ENCODE results near the gene POU6F2.

DNA sequence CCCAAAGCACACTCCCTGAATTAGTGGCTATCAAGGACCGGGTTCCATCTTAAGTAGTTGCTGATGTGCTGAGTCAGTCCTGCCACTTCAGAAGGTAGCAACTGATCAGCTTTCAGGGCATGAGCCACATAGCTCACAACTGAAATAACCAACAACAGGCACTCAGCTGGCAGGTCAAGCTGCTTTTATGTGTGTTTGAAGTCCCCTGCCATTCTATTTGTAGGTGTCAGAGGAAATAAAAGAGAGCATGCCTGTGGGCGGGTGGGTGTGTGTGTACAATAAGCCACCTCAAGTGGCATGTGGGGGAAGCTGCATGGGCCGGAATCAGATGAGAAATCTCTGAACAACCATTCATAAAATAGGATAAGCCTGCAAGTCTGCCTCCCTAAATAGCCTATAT is 474.2 kb downstream of the POU6F2 start:
- TF ChIP-seq, protein P1, sequence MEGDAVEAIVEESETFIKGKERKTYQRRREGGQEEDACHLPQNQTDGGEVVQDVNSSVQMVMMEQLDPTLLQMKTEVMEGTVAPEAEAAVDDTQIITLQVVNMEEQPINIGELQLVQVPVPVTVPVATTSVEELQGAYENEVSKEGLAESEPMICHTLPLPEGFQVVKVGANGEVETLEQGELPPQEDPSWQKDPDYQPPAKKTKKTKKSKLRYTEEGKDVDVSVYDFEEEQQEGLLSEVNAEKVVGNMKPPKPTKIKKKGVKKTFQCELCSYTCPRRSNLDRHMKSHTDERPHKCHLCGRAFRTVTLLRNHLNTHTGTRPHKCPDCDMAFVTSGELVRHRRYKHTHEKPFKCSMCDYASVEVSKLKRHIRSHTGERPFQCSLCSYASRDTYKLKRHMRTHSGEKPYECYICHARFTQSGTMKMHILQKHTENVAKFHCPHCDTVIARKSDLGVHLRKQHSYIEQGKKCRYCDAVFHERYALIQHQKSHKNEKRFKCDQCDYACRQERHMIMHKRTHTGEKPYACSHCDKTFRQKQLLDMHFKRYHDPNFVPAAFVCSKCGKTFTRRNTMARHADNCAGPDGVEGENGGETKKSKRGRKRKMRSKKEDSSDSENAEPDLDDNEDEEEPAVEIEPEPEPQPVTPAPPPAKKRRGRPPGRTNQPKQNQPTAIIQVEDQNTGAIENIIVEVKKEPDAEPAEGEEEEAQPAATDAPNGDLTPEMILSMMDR (IDR thresholded peaks at IDR 0.05): no peak
- TF ChIP-seq, protein P2, sequence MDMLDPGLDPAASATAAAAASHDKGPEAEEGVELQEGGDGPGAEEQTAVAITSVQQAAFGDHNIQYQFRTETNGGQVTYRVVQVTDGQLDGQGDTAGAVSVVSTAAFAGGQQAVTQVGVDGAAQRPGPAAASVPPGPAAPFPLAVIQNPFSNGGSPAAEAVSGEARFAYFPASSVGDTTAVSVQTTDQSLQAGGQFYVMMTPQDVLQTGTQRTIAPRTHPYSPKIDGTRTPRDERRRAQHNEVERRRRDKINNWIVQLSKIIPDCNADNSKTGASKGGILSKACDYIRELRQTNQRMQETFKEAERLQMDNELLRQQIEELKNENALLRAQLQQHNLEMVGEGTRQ (CRISPR knock-in tag; IDR thresholded peaks at IDR 0.05): no peak
- TF ChIP-seq TP53 (CRISPR knock-in tag; IDR thresholded peaks at IDR 0.05): no peak
